A549 (cell line): ENCODE data around the gene DCLK2.

Source experiments
- CBX8 ChIP-seq: fragments of 200-600 bp; sonication (generic); IDR thresholded peaks from 2 replicates; pipeline ENCODE4 v1.6.1; 2016
- CHD2 ChIP-seq: fragments of 150-350 bp; IDR thresholded peaks from 2 replicates; pipeline ENCODE4 v1.6.1; 2014; ENCODE audit warnings: low read length; ENCODE audit not compliant: partially characterized antibody
- ESRRA ChIP-seq: fragments of 150-350 bp; IDR thresholded peaks from 2 replicates; pipeline ENCODE4 v1.6.1; 2014; ENCODE audit warnings: mild to moderate bottlenecking, low read length, borderline replicate concordance
- KDM1A ChIP-seq: fragments of 200-600 bp; sonication (generic); IDR thresholded peaks from 2 replicates; pipeline ENCODE4 v1.6.1; 2016; ENCODE audit warnings: low read depth, mild to moderate bottlenecking
- POLR2A ChIP-seq: IDR thresholded peaks from 2 replicates; pipeline ENCODE4 v1.6.1; 2012; ENCODE audit warnings: mild to moderate bottlenecking, low read length
- RAD21 ChIP-seq, 2 experiments: fragments of >200 bp in 1 of 2; sonication (Bioruptor Twin) in 1 of 2; formaldehyde crosslinking in 1 of 2; IDR thresholded peaks in 1 of 2; conservative IDR thresholded peaks in 1 of 2; 2 replicates in 1 of 2; 3 replicates in 1 of 2; pipeline ENCODE4 v1.6.1; 2012 to 2018; ENCODE audit warnings: inconsistent platforms in 1 of 2
- REST ChIP-seq: fragments of 200-600 bp; sonication (generic); IDR thresholded peaks from 2 replicates; pipeline ENCODE4 v1.6.1; 2016; ENCODE audit warnings: antibody characterized with exemption, mild to moderate bottlenecking, moderate library complexity
- SMC3 ChIP-seq: fragments of >200 bp; sonication (Bioruptor Twin); formaldehyde crosslinking; IDR thresholded peaks from 3 replicates; pipeline ENCODE4 v1.6.1; 2018; ENCODE audit warnings: inconsistent platforms
- USF2 ChIP-seq: fragments of 450-650 bp; IDR thresholded peaks from 2 replicates; pipeline ENCODE4 v1.6.1; 2014; ENCODE audit warnings: antibody characterized with exemption
- TF ChIP-seq, protein P1 (sequence below): fragments of >200 bp; sonication (Bioruptor Twin); formaldehyde crosslinking; IDR thresholded peaks from 3 replicates; pipeline ENCODE4 v1.5.1; 2016
- TF ChIP-seq, protein P2 (sequence below): IDR thresholded peaks from 2 replicates; pipeline ENCODE4 v1.6.1; 2012

- TF ChIP-seq SMC3, result no peak
- TF ChIP-seq CHD2, result no peak
- no peak for TF ChIP-seq KDM1A
- TF ChIP-seq ESRRA, result no peak
- no peak for TF ChIP-seq CBX8
- TF ChIP-seq, protein P1, sequence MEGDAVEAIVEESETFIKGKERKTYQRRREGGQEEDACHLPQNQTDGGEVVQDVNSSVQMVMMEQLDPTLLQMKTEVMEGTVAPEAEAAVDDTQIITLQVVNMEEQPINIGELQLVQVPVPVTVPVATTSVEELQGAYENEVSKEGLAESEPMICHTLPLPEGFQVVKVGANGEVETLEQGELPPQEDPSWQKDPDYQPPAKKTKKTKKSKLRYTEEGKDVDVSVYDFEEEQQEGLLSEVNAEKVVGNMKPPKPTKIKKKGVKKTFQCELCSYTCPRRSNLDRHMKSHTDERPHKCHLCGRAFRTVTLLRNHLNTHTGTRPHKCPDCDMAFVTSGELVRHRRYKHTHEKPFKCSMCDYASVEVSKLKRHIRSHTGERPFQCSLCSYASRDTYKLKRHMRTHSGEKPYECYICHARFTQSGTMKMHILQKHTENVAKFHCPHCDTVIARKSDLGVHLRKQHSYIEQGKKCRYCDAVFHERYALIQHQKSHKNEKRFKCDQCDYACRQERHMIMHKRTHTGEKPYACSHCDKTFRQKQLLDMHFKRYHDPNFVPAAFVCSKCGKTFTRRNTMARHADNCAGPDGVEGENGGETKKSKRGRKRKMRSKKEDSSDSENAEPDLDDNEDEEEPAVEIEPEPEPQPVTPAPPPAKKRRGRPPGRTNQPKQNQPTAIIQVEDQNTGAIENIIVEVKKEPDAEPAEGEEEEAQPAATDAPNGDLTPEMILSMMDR, result no peak
- TF ChIP-seq, protein P2, sequence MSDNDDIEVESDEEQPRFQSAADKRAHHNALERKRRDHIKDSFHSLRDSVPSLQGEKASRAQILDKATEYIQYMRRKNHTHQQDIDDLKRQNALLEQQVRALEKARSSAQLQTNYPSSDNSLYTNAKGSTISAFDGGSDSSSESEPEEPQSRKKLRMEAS, result no peak
- TF ChIP-seq POLR2A, result no peak
- TF ChIP-seq USF2, result no peak
- TF ChIP-seq REST, result no peak
- TF ChIP-seq RAD21 (conservative IDR thresholded peaks at IDR 0.05 in 1 of 2, IDR thresholded peaks at IDR 0.05 in 1 of 2), result no peak
Measured at GRCh38 chr4:150256841-150257730, 178.8 kb downstream of the DCLK2 start.
